VCaP (cell line): Measurements from ENCODE around the gene GPX6.
"Not testable (repeated sequence)": the region's sequence is repeated elsewhere in the genome, so short reads cannot be mapped to it uniquely, and the experiment has no call there.

Experiments
- H3K27ac ChIP-seq: fragments of 450-650 bp; 2 replicates; pipeline ENCODE4 v1.5.1; 2017
- CTCF ChIP-seq: fragments of 450-650 bp; conservative IDR thresholded peaks from 2 replicates; pipeline ENCODE4 v1.5.1; 2017; ENCODE audit warnings: mild to moderate bottlenecking, moderate library complexity

The GPX6 gene

DNA sequence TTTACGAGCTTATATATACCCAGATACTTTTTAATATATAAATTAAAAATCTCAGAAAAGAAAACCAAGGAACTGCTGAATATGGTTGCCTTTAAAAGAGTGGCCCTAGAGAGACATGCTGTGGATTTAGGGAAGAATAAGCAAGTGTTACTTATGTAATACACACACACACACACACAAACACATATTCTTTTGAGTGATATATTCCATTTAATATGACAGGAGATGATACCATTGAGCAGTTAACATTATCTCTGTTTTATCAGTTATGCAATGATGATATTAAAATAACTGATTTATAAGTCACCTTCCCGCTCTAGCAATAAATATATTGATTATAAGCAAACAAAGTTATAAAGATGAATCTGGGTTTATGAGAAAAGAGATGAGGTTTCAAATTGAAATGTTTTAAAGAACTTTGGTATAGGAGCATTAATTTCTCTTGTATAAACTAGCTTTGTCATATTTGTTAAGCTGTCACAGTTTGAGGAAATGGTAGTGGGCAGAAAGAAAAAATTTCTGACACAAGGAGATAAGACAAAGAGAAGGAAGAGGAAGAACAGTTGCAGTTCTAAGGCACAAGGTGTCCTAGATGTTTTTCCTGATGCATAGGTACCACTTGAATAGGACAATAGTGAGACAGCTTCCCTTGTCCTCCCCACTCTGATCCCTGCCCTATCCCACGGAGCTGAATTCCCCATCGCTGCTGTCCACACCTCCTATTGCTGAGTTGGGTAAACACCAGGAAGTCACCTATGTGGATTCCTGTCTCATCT is 36.5 kb upstream of the GPX6 start:
- no peak overlapping the region for H3K27ac ChIP-seq
- TF ChIP-seq CTCF = no peak

- H3K27ac ChIP-seq = not testable (repeated sequence)
Measured at GRCh38 chr6:28547003-28547402, 31.4 kb upstream of the GPX6 start.

DNA sequence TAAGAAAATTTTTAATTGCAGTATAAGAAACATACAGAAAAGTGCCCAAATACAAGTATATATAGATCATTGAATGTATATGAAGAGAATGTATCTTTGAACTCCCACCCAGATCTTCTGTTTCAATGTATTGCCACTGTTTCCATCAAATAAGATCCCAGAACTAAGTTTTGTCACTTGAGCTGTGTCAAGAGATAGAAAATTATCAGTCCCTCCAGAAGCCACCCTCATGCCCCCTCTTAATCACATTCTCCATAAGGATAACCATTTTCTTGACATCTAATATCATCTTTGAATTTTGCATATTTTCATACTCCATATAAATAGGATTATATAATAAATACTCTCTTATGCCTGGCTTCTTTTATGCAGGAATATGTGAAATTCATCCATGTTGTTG is 30.4 kb upstream of the GPX6 start:
- TF ChIP-seq CTCF = no peak
- no peak overlapping the region for H3K27ac ChIP-seq

DNA sequence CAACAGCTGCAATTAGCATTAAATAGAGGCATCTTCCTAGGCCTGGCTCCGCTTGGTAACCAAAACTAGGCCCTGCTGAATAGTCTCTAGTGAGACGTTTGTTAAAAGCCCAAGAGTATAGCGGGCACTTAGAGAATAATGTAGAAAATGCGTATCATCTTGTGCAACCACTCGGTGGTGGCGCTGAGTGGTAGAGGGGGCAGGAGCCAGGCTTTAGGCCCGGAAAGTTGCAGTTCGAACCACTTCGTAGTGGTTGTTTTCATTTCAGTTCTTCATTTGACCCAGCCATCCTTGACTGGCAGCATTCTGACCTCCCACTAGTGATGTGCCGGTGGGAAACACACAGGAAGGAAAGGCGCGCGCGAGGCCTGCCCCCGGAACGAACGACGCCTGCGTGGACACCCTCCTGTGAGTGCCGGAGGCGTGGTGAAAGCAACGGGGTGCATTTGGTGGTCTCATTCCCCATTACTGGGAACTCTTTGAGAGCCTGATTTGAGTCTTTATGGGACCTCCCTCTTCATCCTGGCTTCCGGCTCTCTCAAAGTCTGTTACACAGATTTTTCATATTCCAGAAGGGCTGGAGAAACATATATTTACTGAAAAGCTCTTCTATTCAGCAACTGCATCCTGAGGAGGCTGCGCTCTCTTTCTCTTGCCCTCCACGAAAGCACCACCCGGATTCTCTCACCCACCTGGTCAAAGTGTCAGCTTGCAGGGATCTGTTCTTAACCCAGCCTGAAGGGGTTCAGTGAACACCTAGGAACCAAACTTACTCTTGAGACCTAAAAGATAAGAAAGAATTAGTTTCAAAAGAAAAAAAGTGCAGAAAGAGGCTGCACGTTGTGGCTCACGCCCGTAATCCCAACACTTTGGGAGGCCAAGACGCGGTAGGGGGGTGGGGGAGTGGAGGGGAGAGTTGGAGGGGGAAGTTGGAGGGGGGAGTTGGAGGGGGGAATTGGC is 28.3 kb upstream of the GPX6 start:
- H3K27ac ChIP-seq = no peak overlapping the region

DNA sequence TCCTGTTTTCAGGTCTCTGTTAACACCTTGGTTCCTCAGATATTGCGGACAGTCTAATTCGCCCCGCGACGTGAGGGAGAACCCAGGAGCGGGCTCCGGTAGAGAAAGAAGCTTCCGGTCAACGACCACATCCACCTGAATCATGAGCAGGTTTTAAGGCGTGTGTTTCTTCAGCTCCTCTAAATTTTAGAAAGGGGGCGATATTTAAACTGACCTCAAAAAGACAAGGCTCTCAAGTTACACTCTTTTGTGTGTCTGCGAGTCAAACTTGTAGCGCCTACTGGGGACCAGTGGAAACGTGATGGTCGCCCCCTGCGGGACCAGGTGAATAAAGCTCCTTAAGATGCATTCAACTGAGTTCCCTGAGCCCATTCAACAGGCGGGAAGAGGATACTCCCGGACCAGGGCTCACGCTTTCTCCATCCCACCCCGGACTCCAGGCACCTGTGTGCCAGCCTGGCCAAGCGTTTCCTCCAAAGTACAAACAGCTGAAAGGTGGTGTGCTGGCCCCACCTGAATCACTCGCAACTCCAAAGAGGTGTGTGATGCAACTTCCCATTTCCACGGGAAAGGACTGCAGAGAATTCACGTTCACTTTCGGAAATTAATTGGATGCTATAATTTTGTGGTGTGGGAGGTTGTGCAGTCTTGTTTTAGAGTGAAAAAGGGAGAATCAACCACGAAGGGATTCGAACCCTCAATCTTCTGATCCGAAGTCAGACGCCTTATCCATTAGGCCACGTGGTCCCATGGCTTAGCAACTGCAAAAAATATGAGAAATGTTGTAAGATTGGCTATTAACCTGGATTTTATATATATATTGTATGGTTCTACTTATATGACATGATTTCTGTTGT is 27.1 kb upstream of the GPX6 start:
- peak overlapping the region; percentile 33 for H3K27ac ChIP-seq
- peak; percentile 68 for TF ChIP-seq CTCF

More for the DNA sequence above, 28.3 kb upstream of the GPX6 start:
- TF ChIP-seq CTCF = no peak

GRCh38 chr6:28541996-28542395 is 26.4 kb upstream of the GPX6 start:
- TF ChIP-seq CTCF = no peak
- H3K27ac ChIP-seq = peak overlapping the region; percentile 33

DNA sequence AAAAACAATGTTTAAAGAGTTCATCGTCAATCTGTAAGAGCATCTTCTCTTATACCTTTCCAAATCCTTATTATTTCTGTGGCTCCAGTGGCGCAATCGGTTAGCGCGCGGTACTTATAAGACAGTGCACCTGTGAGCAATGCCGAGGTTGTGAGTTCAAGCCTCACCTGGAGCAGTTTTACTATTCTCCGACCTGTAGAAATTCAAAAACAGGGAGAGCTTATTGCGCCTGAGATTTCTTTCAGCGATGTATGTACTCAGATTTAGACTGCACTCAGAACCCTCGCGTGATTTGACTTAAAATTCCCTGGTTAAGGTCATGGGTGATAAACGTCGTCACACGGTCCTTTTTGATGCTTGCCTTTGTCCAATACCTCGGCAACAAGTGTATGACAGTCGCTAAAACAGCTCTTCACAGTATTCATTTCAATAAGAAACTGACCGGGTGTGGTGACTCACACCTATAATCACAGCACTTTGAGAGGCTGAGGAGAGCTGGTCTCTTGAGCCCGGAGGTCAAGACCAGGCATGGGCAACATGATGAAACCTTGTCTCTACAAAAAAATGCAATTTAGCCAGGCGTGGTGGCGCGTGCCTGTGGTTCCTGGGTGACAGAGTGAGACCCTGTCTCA is 22.0 kb upstream of the GPX6 start:
- H3K27ac ChIP-seq = 0 out of 2 replicates have a peak overlapping the region, but pooled peaks have one; percentile 3

More for the DNA sequence above, 22.0 kb upstream of the GPX6 start:
- TF ChIP-seq CTCF = no peak
